ENCODE results near the gene FSTL4.

DNA sequence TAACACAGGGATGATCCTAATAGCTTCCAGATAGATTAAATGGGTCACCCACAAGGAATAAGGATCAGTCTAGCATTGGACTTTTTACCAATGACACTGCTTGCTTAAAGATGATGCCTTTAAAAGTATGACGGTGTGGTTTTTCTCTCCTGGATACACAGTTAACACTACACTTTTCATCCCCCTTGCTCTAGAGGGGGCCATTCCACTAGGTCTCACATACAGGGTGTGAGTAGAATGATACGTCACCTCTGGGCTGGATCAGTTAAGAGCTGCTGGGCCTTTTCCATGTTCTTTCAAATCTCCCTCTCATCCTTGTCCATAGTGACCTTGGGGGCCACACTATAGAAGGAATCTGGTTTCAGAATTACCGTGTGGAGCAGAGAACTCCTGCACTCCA lies 140.6 kb downstream of the FSTL4 start:
- TF ChIP-seq CTCF (IDR thresholded peaks at IDR 0.05) (no peak), EP300 (IDR thresholded peaks at IDR 0.05) (no peak), POLR2A (IDR thresholded peaks at IDR 0.05) (no peak)

Measured in ovary (tissue), 3 donors.